NCI-H774 (cell line): ENCODE measurements around the gene BBS9.
"Not testable (repeated sequence)": the region's sequence is repeated elsewhere in the genome, so short reads cannot be mapped to it uniquely, and the experiment has no call there.

ENCODE experiments used
- DNase-seq: peaks from one replicate; lab custom pipeline; 2025; lab: John Stamatoyannopoulos, UW

The BBS9 gene

GRCh38 chr7:33276729-33277128 lies 147.4 kb downstream of the BBS9 start:
- no peak for DNase-seq

- no peak for DNase-seq
Observed at GRCh38 chr7:33278095-33278494, 148.7 kb downstream of the BBS9 start.

GRCh38 chr7:33286501-33286900 lies 157.1 kb downstream of the BBS9 start:
- DNase-seq = no peak

- no peak for DNase-seq
Observed at GRCh38 chr7:33287738-33288137, 158.4 kb downstream of the BBS9 start.

DNA sequence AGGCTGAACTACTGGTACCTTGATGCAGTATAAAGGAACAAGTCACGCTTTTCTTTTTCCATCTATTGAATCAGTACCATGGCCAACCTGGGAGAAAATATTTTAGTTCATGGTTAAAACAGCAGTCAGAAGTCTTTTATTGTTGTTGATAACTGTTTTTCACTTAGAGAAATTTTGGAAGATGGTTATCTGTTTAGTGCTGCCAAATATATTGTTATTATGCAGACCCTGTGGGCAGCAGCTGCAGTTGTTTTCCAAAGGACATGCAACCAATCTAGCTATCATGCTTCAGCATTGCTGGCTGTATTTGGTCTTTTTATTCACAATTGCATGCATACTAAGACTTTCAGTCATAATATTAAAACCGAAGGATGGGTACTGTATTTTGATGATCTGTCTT lies 169.5 kb downstream of the BBS9 start:
- no peak for DNase-seq

- DNase-seq = no peak
Observed at GRCh38 chr7:33299425-33299824, 170.1 kb downstream of the BBS9 start.

- no peak for DNase-seq
Observed at GRCh38 chr7:33300131-33300530, 170.8 kb downstream of the BBS9 start.

- DNase-seq = no peak
Observed at GRCh38 chr7:33300742-33301141, 171.4 kb downstream of the BBS9 start.

GRCh38 chr7:33303978-33304557 lies 174.7 kb downstream of the BBS9 start:
- DNase-seq = not testable (repeated sequence)

- no peak for DNase-seq
Observed at GRCh38 chr7:33307205-33307604, 177.8 kb downstream of the BBS9 start.

- no peak for DNase-seq
Observed at GRCh38 chr7:33310546-33310945, 181.2 kb downstream of the BBS9 start.

DNA sequence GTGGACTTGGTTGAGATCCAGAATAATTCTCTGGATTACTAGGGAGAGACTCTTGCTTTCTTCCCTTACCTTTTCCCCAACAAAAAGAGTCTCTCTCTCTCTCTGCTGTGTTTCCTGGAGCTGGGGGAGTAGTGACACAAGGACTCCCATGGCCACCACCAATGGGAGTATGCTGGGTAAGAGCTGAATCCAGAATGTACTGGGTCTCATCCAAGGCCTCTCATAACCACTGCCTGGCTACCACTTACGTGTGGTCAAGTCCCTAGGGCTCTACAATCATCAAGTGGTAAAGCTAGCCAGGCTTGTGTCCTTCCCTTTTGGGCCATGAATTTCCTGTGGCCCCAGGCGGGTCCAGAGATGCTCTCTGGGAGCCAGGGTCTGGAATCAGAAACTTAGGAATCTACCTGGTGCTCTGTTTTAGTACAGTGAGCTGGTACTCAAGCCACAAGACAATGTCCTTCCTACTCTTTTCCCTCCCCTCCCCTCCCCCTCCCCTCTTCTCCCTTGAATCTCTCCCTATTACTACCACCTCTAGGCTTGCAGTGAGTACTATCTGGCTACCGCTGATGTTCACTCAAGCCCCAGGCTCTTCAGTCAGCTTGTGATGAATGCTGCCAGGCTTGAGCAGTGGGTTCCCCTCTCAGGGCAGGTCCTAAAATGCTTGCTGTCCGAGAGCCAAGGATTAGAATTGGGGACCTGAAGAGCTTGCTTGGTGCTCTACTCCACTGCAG lies 196.6 kb downstream of the BBS9 start:
- no peak for DNase-seq

- DNase-seq = no peak
Observed at GRCh38 chr7:33326485-33326848, 197.1 kb downstream of the BBS9 start.

DNA sequence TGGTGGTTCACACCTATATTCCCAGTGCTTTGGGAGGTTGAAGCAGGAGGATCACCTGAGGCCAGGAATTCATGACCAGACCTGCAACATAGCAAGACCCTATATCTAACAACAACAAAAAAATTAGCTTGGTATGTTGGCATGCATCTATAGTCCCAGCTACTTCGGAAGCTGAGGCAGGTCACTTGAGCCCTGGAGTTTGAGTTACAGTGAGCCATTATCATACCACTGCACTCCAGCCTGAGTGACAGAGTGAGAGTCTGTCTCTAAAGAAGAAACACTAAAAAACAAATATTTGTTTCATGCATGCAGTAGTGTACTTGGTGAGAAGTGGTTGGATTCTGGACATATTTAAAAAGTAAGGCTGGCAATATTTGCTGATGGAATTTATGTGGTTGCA lies 198.1 kb downstream of the BBS9 start:
- no peak for DNase-seq

DNA sequence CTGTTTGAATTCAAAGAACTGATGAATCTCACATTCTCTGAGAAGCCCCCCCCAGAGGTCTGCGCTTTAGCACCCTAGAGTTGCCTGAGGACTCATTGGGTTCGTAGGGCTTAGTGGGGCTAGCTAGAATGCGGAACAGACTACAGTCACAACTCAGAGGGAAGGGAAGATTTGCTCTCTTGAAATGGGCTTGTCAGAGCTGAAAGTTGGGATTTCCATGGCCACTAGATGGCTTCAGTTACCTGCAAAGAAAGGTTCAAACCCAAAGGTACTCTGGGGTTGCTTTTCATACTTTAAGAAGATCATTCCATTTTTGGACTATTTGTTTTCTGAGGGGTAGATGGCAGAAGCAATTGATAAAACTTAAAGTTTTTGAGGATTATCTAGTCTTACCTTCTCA lies 205.0 kb downstream of the BBS9 start:
- DNase-seq = no peak

- DNase-seq = no peak
Observed at GRCh38 chr7:33336820-33337219, 207.5 kb downstream of the BBS9 start.

DNA sequence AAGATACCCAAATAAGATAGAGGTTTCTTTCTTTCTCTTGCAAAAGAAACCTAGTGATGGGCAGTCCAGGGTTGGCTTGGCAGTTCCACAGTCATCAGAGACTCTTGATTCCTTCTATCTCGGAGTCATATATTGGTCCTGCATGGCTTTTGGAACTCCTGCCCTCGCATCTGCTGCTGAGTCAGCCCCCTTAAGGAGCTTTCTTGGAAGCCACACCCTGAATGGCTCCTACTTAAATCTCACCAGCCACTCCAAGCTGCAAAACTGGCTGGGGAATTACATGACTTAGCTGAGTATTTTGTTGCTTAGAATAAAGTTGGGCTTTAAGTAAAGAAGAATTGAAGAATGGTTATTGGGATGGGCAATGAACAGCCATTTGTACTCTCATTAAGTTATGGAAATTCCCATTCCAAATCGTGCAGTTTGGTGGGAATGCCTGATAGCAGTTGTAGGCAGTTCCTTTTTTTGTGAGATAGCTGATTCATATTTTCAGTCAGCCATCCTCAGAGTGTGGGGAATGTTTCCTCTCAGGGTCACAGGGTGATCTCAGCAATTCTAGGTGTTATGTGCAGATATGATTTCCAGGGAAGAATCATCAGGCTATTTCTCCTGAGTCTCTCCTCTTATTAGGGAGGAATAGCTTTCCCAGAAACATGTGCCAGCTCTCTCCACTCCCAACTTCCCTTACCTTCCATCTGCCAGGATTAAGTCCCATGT lies 209.9 kb downstream of the BBS9 start:
- no peak for DNase-seq

GRCh38 chr7:33346055-33346454 lies 216.7 kb downstream of the BBS9 start:
- DNase-seq = no peak

- no peak for DNase-seq
Observed at GRCh38 chr7:33350577-33350976, 221.2 kb downstream of the BBS9 start.

DNA sequence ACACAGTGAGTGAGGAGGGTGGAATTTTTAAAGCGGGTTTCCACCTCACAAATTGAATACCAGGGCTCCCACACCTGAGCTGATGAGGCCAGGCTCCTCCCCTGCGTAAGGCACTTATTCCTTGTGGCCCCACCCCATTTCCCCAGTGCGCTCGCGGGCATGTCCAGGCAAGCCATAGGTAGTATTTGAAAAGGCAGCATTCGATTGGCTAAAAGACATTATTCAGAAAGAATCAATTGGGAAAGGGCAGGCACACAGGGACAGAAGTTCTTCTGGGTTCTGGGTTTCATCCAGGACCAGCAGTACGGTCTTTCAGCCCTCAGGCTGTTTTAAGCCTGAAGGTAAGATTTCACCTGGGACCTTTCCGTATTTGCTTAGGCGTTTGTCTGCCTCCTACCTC lies 222.3 kb downstream of the BBS9 start:
- DNase-seq = no peak

GRCh38 chr7:33354201-33354600 lies 224.8 kb downstream of the BBS9 start:
- no peak for DNase-seq

GRCh38 chr7:33355386-33355785 lies 226.0 kb downstream of the BBS9 start:
- DNase-seq = no peak

- DNase-seq = no peak
Observed at GRCh38 chr7:33356336-33356735, 227.0 kb downstream of the BBS9 start.
